Stomach smooth muscle (tissue), 2 donors: ENCODE data around the gene ZPBP2.
A peak's percentile ranks its signal among the peaks of the same experiment; 100 is the strongest.

Experiments used
- H3K27ac ChIP-seq: one replicate; pipeline ENCODE4 v1.7.0; 2013; ENCODE audit warnings: mild to moderate bottlenecking, low read length, inconsistent platforms
- H3K27me3 ChIP-seq, 2 donors: one replicate each; pipeline ENCODE4 v1.7.0; 2013; ENCODE audit warnings: low read length in 2 of 2; ENCODE audit not compliant: insufficient read depth in 2 of 2, control insufficient read depth in 1 of 2
- H3K36me3 ChIP-seq, 2 donors: one replicate each; pipeline ENCODE4 v1.7.0; 2013; ENCODE audit warnings: low read length in 2 of 2; ENCODE audit not compliant: control insufficient read depth in 2 of 2, insufficient read depth in 2 of 2
- H3K4me1 ChIP-seq: one replicate; pipeline ENCODE4 v1.7.0; 2013; ENCODE audit warnings: low read length; ENCODE audit not compliant: control insufficient read depth, insufficient read depth
- H3K4me3 ChIP-seq, 2 donors: one replicate each; pipeline ENCODE4 v1.7.0; 2013; ENCODE audit warnings: low read length in 2 of 2
- H3K9ac ChIP-seq, 2 donors: one replicate each; pipeline ENCODE4 v1.7.0; 2013; ENCODE audit warnings: low read length in 2 of 2, mild to moderate bottlenecking in 1 of 2
- H3K9me3 ChIP-seq, 2 donors: one replicate each; pipeline ENCODE4 v1.7.0; 2013; ENCODE audit warnings: low read length in 2 of 2; ENCODE audit not compliant: control insufficient read depth in 2 of 2
- donor health status: healthy.
- donor health status: Pancreatic carcinoma.

The ZPBP2 gene

DNA sequence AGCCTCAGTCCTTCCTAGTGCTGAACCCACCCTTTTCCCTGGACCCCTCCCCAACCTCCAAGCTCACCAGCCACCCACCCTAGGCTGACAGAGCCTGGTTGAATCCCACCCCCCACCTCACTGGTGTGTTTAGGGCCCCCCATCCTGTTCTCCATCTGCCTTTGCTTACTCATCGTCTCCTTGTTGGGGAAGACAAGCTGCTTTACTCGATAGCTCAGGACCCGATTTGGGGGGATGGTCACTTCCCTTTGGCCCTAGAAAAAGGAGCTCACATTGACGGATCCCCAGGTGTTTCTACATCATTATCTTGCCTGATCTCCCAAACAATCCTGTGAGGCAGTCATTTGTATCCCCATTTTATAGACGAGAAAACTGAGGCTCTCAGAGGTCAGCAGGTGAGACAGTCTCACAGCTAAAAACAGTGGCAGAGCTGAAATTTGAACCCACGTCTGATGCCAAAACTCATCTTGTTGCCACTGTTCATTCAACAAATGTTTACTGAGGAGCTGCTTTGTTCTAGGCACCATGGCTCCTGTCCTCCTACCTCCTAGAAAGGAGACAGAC is 40.9 kb downstream of the ZPBP2 start:
- Histone ChIP-seq H3K36me3 (peaks cover 6 to 8% of the 10 kb centered on the region in 2 donors), H3K27ac (no peak overlapping the region)

GRCh38 chr17:39913989-39914388 is 46.0 kb downstream of the ZPBP2 start:
- Histone ChIP-seq H3K36me3 (peaks cover 2 to 7% of the 10 kb centered on the region in 2 donors), H3K27me3 (no peaks in the 10 kb centered on the region), H3K4me3 (no peak overlapping the region), H3K9ac (no peak overlapping the region), H3K9me3 (no peaks in the 10 kb centered on the region), H3K4me1 (no peaks in the 10 kb centered on the region), H3K27ac (no peak overlapping the region)

More for the DNA sequence above, 40.9 kb downstream of the ZPBP2 start:
- Histone ChIP-seq H3K27me3 (no peaks in the 10 kb centered on the region), H3K9me3 (no peaks in the 10 kb centered on the region), H3K9ac (no peak overlapping the region), H3K4me1 (no peaks in the 10 kb centered on the region), H3K4me3 (no peak overlapping the region)

GRCh38 chr17:39915559-39915958 is 47.6 kb downstream of the ZPBP2 start:
- H3K27me3 ChIP-seq: no peaks in the 10 kb centered on the region
- H3K4me1 ChIP-seq: no peaks in the 10 kb centered on the region
- H3K4me3 ChIP-seq: no peak overlapping the region
- no peak overlapping the region for H3K9ac ChIP-seq
- H3K9me3 ChIP-seq: no peaks in the 10 kb centered on the region
- H3K36me3 ChIP-seq: peaks cover 0 to 10% of the 10 kb centered on the region in 2 donors
- no peak overlapping the region for H3K27ac ChIP-seq

GRCh38 chr17:39916918-39917317 is 48.9 kb downstream of the ZPBP2 start:
- peaks cover 2 to 18% of the 10 kb centered on the region in 2 donors for H3K36me3 ChIP-seq
- H3K27ac ChIP-seq: no peak overlapping the region

GRCh38 chr17:39919087-39919683 is 51.2 kb downstream of the ZPBP2 start:
- H3K27me3 ChIP-seq: no peaks in the 10 kb centered on the region
- H3K9ac ChIP-seq: no peak overlapping the region
- peaks cover 19 to 35% of the 10 kb centered on the region in 2 donors for H3K36me3 ChIP-seq
- no peak overlapping the region for H3K27ac ChIP-seq
- no peak overlapping the region for H3K4me3 ChIP-seq
- H3K9me3 ChIP-seq: no peaks in the 10 kb centered on the region
- H3K4me1 ChIP-seq: peaks cover 1% of the 10 kb centered on the region

More at GRCh38 chr17:39916918-39917317, 48.9 kb downstream of the ZPBP2 start:
- Histone ChIP-seq H3K9me3 (no peaks in the 10 kb centered on the region), H3K9ac (no peak overlapping the region), H3K27me3 (no peaks in the 10 kb centered on the region), H3K4me1 (no peaks in the 10 kb centered on the region), H3K4me3 (no peak overlapping the region)

GRCh38 chr17:39920218-39921210 is 52.5 kb downstream of the ZPBP2 start:
- Histone ChIP-seq H3K4me1 (peaks cover 11% of the 10 kb centered on the region), H3K4me3 (no peak overlapping the region), H3K36me3 (peaks cover 19 to 35% of the 10 kb centered on the region in 2 donors), H3K9me3 (no peaks in the 10 kb centered on the region), H3K27ac (no peak overlapping the region), H3K9ac (no peak overlapping the region), H3K27me3 (no peaks in the 10 kb centered on the region)

DNA sequence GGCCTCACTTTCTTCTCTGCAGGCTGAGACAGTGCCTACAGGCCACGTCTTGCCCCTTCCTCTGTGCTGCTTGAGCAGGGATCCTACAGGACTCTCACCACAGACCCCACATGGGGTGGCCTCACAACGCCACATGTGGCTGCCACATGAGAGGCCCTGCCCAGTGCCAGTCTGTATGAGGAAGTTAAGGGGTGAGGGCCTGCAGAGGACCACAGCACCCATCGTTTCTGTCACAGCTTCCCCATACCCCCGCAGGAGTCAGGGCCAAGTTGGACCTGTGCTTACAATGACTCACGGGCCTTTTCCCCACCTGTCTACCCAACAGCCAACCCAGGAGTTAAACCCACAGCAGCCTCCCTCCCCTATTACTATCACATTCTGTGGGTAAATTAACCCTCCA is 53.3 kb downstream of the ZPBP2 start:
- Histone ChIP-seq H3K36me3 (peaks cover 19 to 35% of the 10 kb centered on the region in 2 donors), H3K4me1 (peaks cover 19% of the 10 kb centered on the region), H3K4me3 (no peak overlapping the region), H3K9ac (no peak overlapping the region), H3K27me3 (no peaks in the 10 kb centered on the region), H3K27ac (no peak overlapping the region), H3K9me3 (no peaks in the 10 kb centered on the region)

DNA sequence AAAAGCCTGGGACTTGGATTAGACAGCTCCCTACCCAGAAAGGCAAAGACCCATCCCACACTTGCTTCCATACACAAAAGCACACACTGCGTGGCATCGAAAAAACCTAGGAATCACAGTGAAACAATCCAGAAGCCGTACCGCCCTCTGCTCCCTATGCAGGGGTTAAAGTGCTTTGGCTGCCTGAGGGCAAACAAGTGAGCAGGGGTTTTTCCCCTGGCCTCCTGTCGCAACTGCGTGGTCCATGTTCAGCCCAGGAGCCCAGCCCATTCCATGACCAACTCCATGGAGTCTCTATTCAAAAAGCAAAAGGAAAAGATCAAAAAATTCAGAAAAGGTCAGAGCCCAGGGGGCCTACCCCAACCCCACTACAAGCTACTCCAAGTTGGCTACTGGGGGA is 54.0 kb downstream of the ZPBP2 start:
- H3K36me3 ChIP-seq: peaks cover 19 to 33% of the 10 kb centered on the region in 2 donors
- no peaks in the 10 kb centered on the region for H3K27me3 ChIP-seq
- H3K4me1 ChIP-seq: peaks cover 26% of the 10 kb centered on the region
- no peaks in the 10 kb centered on the region for H3K9me3 ChIP-seq
- no peak overlapping the region for H3K27ac ChIP-seq
- no peak overlapping the region for H3K9ac ChIP-seq
- H3K4me3 ChIP-seq: no peak overlapping the region

DNA sequence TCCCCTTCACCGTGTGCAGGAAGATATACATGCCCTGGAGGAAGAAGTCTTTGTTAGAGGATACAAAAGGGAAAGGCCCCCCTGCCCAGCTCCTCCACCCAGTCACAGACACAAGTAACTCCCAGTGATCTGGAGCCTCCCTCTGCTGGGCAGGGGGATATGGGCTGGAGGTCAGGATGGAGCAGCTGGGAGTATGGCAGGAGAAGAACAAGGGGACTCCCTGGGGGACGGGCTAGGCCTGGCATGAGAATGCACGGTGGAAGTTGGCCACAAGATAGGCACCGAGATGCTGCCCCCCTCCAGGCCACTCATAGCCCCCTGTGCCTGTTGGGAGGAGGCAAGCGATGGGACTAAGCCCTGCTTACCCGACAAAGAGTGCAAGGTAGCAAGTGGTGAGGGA is 55.2 kb downstream of the ZPBP2 start:
- Histone ChIP-seq H3K4me1 (peaks cover 30% of the 10 kb centered on the region), H3K9ac (no peak overlapping the region), H3K36me3 (peaks cover 19 to 33% of the 10 kb centered on the region in 2 donors)

DNA sequence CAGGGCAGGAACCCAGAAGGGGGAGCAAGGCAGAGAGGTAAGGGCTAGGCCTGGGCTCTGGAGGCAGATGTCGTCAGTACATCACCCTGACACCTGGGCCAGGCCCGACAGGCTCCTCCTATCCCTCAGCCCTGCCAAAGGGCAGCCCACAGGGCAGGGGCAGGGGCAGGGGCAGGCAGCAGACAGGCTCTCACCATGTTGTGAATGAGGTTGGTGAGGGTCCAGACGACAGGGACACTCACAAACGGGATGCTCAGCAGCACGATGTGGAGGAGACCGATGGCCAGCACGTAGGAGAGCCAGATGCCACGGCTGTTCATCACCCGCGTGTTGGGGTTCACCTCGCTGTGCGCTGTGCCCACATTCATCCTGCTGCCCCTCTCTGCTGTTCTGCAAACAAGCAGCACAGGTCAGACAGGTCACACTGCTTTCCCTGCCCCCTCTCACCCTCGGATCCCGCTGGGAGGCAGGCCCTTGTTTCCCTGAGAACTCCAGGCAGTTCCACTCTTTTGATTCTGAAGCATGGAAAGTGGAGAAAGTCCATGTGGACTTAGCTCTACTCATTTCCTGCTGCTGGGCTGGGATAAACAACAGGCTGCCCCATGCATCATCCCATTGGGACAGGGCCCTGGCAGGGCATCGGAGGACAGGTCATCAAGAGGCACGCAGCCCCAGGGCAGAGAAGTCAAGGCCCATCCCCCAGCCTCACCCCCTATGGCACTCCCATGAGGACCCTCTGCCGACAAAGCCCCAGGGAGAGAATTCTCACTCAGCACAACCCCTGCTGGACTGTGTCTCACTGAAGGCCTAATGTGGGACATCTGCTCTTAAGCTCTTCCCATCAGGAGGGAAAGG is 56.1 kb downstream of the ZPBP2 start:
- Histone ChIP-seq H3K27ac (no peak overlapping the region), H3K36me3 (peaks cover 19 to 32% of the 10 kb centered on the region in 2 donors), H3K4me1 (peaks cover 38% of the 10 kb centered on the region), H3K27me3 (no peaks in the 10 kb centered on the region), H3K9me3 (no peaks in the 10 kb centered on the region), H3K4me3 (no peak overlapping the region), H3K9ac (peak overlapping the region; percentile 19 to 21)

More for the DNA sequence above, 55.2 kb downstream of the ZPBP2 start:
- Histone ChIP-seq H3K9me3 (no peaks in the 10 kb centered on the region), H3K4me3 (no peak overlapping the region), H3K27me3 (no peaks in the 10 kb centered on the region), H3K27ac (no peak overlapping the region)
